Kidney (tissue), 22 donors: ENCODE measurements around the gene SLC9A6. TPM values are rescaled to one million over a fixed set of nuclear protein-coding genes. Genes with fewer than 3 reads are reported as not detected.

Experiments used
- DNase-seq, 5 donors: peaks; one replicate each; pipeline ENCODE4 v3.0.0-alpha.2; 2013 to 2020
- FAIRE-seq: peaks from 2 replicates; lab custom pipeline; 2012; peaks lifted over from hg19 to GRCh38; lab: Jason Lieb, UNC
- H3K27ac ChIP-seq, 2 donors: one replicate each; pipeline ENCODE4 v1.7.0; 2013; ENCODE audit warnings: low read depth in 2 of 2, low read length in 2 of 2, inconsistent platforms in 1 of 2
- H3K27me3 ChIP-seq: one replicate; pipeline ENCODE4 v1.7.1; 2013; ENCODE audit warnings: low read length, inconsistent platforms; ENCODE audit not compliant: control insufficient read depth, insufficient read depth
- H3K36me3 ChIP-seq, 3 donors: one replicate each; pipeline versions ENCODE4 v1.7.0 to v1.7.1; 2013; ENCODE audit warnings: low read length in 3 of 3, control low read depth in 1 of 3, inconsistent platforms in 1 of 3; ENCODE audit not compliant: insufficient read depth in 3 of 3, control insufficient read depth in 2 of 3
- H3K4me1 ChIP-seq, 3 donors: one replicate each; pipeline versions ENCODE4 v1.7.0 to v1.7.1; 2013; ENCODE audit warnings: low read length in 3 of 3, inconsistent platforms in 1 of 3, low read depth in 1 of 3; ENCODE audit not compliant: control insufficient read depth in 2 of 3, insufficient read depth in 2 of 3
- H3K4me3 ChIP-seq, 3 donors: one replicate each; pipeline versions ENCODE4 v1.7.0 to v1.8.1; 2013; ENCODE audit warnings: low read length in 3 of 3, control low read depth in 1 of 3, inconsistent platforms in 1 of 3
- H3K9ac ChIP-seq, 3 donors: one replicate each; pipeline versions ENCODE4 v1.7.0 to v1.7.1; 2013; ENCODE audit warnings: low read length in 3 of 3, control low read depth in 1 of 3, inconsistent platforms in 1 of 3
- H3K9me3 ChIP-seq, 3 donors: one replicate each; pipeline versions ENCODE4 v1.7.0 to v1.7.1; 2013; ENCODE audit warnings: low read length in 3 of 3, control low read depth in 1 of 3, inconsistent platforms in 1 of 3; ENCODE audit not compliant: control insufficient read depth in 2 of 3, insufficient read depth in 1 of 3
- CTCF ChIP-seq: IDR thresholded peaks from 3 replicates; pipeline ENCODE4 v1.5.1; 2012; ENCODE audit warnings: mild to moderate bottlenecking, moderate library complexity, borderline replicate concordance; ENCODE audit not compliant: insufficient read depth; ENCODE audit errors: extremely low read depth
- intact Hi-C: fragments of 100-400 bp; cut with DNase I; formaldehyde crosslinking; loops from one replicate; pipeline ENCODE4 v1.11.1; 2022
- long read RNA-seq, 10 donors: library from polyadenylated mRNA in 1 of 10; unstranded in 1 of 10; transcript quantifications; one replicate each; pipeline ENCODE4 v2.0.0 and lab custom pipeline, GENCODE V29; 2021 to 2026
- polyA plus RNA-seq: library from polyadenylated mRNA; stranded (reverse); fragments of 350-450 nt; fragmentation: Illumina TruSeq; extraction: RNeasy Lipid Tissue Mini Kit (QIAGEN cat#74804); gene quantifications from one replicate; pipeline ENCODE4 v1.2.3, GENCODE V29; 2014; ENCODE audit warnings: low read depth, low replicate concordance; ENCODE audit not compliant: insufficient read depth
- total RNA-seq: library from RNA; stranded (reverse); fragmentation: NEBNext Ultra II Directional; extraction: Animal tissue kit (Norgen Biotek cat#: 25700); gene quantifications from one replicate; pipeline ENCODE4 v1.2.1, GENCODE V29; 2021
- donor health status: control.
- donor health status: control.
- donor health status: control.
- donor health status: control.
- donor health status: control.
- donor health status: DM: yes; HTN: yes; CAD: no.
- donor health status: Normal renal cell carcinoma (clear cell type).

The SLC9A6 gene
- total RNA-seq, result 14.1 TPM
- 7.2 TPM for polyA plus RNA-seq
- long read RNA-seq, donor 1, result 0 reads
- long read RNA-seq, donor 2, partial matches to known transcripts, result 0 of 1 reads
- long read RNA-seq, donor 2, other reads (novel, unspliced or antisense), result 0 of 1 reads
- long read RNA-seq, donor 3, result 0 reads
- long read RNA-seq, donor 4, result 0 reads
- long read RNA-seq, donor 5, result 0 reads
- long read RNA-seq, donor 6, result 0 reads
- long read RNA-seq, donor 7, full-length matches to known transcripts, result 13 of 19 reads
- long read RNA-seq, donor 7, partial matches to known transcripts, result 0 of 19 reads
- long read RNA-seq, donor 7, other reads (novel, unspliced or antisense), result 6 of 19 reads
- long read RNA-seq, donor 8, result 0 reads
- long read RNA-seq, donor 9, result 0 reads
- long read RNA-seq, donor 10, partial matches to known transcripts, result 0 of 1 reads
- long read RNA-seq, donor 10, other reads (novel, unspliced or antisense), result 0 of 1 reads

- peak within 1 kb of the TSS; percentile 49 to 60 for H3K27ac ChIP-seq
- no peaks in the 10 kb centered on the region for H3K9me3 ChIP-seq
- no peak for TF ChIP-seq CTCF
- peaks cover 2% of the 10 kb centered on the region for H3K27me3 ChIP-seq
- peak within 1 kb of the TSS; percentile 81 to 89 (median 88) for H3K4me3 ChIP-seq
- peaks cover 0 to 2% (median 0%) of the 10 kb centered on the region in 3 donors for H3K4me1 ChIP-seq
- peak within 1 kb of the TSS; percentile 73 to 91 (median 82) for H3K9ac ChIP-seq
- FAIRE-seq (no peak), DNase-seq (peak; percentile 79 to 91 (median 80))
- H3K36me3 ChIP-seq, result no peaks in the 10 kb centered on the region
- intact Hi-C loops, result no loop called here
Observed at GRCh38 chrX:135985157-135985972, at the start of gene SLC9A6. Gene SLC9A6 (plus strand): TSS chrX:135985435. CDS start chrX:135985659, 224 bp downstream.

DNA sequence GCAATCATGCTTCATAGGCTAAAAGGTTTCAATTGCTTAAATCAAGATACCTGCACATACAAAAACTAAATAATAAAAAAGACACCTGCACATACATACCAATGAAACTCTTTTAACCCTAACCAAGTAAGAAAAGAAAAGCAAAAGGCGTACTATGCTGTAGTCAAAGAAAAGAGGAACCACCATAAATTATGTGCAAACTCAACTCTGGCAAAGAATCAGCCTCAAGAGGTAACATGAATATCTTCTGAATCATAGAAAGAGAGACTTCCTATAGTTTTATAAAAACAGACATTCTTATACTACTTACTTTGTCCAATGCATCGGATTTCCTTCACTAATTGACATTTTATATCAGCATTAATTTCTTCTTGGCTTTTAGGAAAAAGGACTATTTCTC lies 40.7 kb upstream of the SLC9A6 start:
- intact Hi-C loops, result no loop called here
- FAIRE-seq (no peak), DNase-seq (no peak)
- no peak overlapping the region for H3K27ac ChIP-seq
- H3K9ac ChIP-seq, result no peak overlapping the region
- TF ChIP-seq CTCF, result no peak
- no peak overlapping the region for H3K4me3 ChIP-seq
- no peaks in the 10 kb centered on the region for H3K36me3 ChIP-seq
- H3K9me3 ChIP-seq, result no peaks in the 10 kb centered on the region
- H3K4me1 ChIP-seq, result no peaks in the 10 kb centered on the region
- H3K27me3 ChIP-seq, result no peaks in the 10 kb centered on the region

DNA sequence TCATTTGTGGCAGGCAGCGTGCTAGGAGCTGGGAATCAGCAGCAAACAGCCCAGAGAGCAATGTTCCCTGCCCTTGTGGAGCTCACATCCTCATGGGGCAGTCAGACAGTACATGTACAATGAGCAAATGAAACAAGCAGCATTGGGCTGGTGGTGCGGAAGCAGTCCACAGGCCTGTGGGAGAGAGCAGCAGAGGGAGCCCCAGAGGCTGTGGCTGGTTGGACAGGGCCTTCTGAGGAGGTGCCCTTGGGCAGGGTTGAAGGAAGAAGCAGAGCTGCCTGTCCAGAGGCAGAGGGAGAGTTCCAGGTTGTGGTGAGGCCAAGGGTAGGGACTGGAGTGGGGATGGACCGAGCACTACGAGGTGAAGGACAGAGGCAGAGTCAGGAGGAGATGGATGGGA lies 33.9 kb upstream of the SLC9A6 start:
- no peaks in the 10 kb centered on the region for H3K4me1 ChIP-seq
- FAIRE-seq, result no peak
- no peak overlapping the region for H3K4me3 ChIP-seq
- intact Hi-C loops, result no loop called here
- no peak for TF ChIP-seq CTCF
- H3K9ac ChIP-seq, result no peak overlapping the region
- DNase-seq, result no peak
- H3K27me3 ChIP-seq, result no peaks in the 10 kb centered on the region
- H3K9me3 ChIP-seq, result no peaks in the 10 kb centered on the region
- H3K27ac ChIP-seq, result no peak overlapping the region
- no peaks in the 10 kb centered on the region for H3K36me3 ChIP-seq
